NCI-H2081 (cell line): ENCODE results near the gene L3MBTL3.
"Not testable (repeated sequence)": the region's sequence is repeated elsewhere in the genome, so short reads cannot be mapped to it uniquely, and the experiment has no call there.

Experiments used
- DNase-seq, 2 experiments: peaks; one replicate each; lab custom pipeline; 2025; lab: John Stamatoyannopoulos, UW

Gene L3MBTL3

GRCh38 chr6:130138909-130139242, 120.5 kb downstream of the L3MBTL3 start:
- DNase-seq = no peak

GRCh38 chr6:130140084-130140483, 121.7 kb downstream of the L3MBTL3 start:
- no peak for DNase-seq

- DNase-seq = no peak
These were observed 125.3 kb downstream of the L3MBTL3 start for GRCh38 chr6:130143709-130144108.

GRCh38 chr6:130147111-130147510, 128.7 kb downstream of the L3MBTL3 start:
- no peak for DNase-seq

GRCh38 chr6:130148181-130148580, 129.8 kb downstream of the L3MBTL3 start:
- no peak for DNase-seq

- not testable (repeated sequence) for DNase-seq
These were observed 130.6 kb downstream of the L3MBTL3 start for GRCh38 chr6:130149016-130149415.

GRCh38 chr6:130150906-130151305, 132.5 kb downstream of the L3MBTL3 start:
- DNase-seq = no peak

- no peak for DNase-seq
These were observed 134.6 kb downstream of the L3MBTL3 start for GRCh38 chr6:130152908-130153510.

- DNase-seq = no peak
These were observed 138.5 kb downstream of the L3MBTL3 start for GRCh38 chr6:130156908-130157307.

GRCh38 chr6:130158056-130158455, 139.7 kb downstream of the L3MBTL3 start:
- no peak for DNase-seq

- no peak for DNase-seq
These were observed 140.2 kb downstream of the L3MBTL3 start for GRCh38 chr6:130158548-130158947.

GRCh38 chr6:130159956-130160355, 141.6 kb downstream of the L3MBTL3 start:
- peak in 1 of 2 experiments; percentile 0 for DNase-seq

- no peak for DNase-seq
These were observed 143.5 kb downstream of the L3MBTL3 start for GRCh38 chr6:130161683-130162404.

GRCh38 chr6:130162421-130162820, 144.0 kb downstream of the L3MBTL3 start:
- DNase-seq = no peak

GRCh38 chr6:130163266-130163665, 144.9 kb downstream of the L3MBTL3 start:
- DNase-seq = no peak

GRCh38 chr6:130164251-130164650, 145.9 kb downstream of the L3MBTL3 start:
- DNase-seq = no peak

- DNase-seq = no peak
These were observed 149.3 kb downstream of the L3MBTL3 start for GRCh38 chr6:130167655-130168054.

- DNase-seq = not testable (repeated sequence)
These were observed 151.8 kb downstream of the L3MBTL3 start for GRCh38 chr6:130170160-130170559.

- DNase-seq = not testable (repeated sequence)
These were observed 155.1 kb downstream of the L3MBTL3 start for GRCh38 chr6:130173377-130174004.

- no peak for DNase-seq
These were observed 158.0 kb downstream of the L3MBTL3 start for GRCh38 chr6:130176378-130176777.

GRCh38 chr6:130178692-130179091, 160.3 kb downstream of the L3MBTL3 start:
- no peak for DNase-seq

GRCh38 chr6:130182466-130182865, 164.1 kb downstream of the L3MBTL3 start:
- DNase-seq = no peak
